Measurements from ENCODE around the gene ANGPTL7. TPM values are rescaled to one million over a fixed set of nuclear protein-coding genes. Genes with fewer than 3 reads are reported as not detected.

The ANGPTL7 gene
- polyA plus RNA-seq, 1 donor (not counting 4 experiments of a cell fraction or from before 2014, with no cell fraction given), result not detected

DNA sequence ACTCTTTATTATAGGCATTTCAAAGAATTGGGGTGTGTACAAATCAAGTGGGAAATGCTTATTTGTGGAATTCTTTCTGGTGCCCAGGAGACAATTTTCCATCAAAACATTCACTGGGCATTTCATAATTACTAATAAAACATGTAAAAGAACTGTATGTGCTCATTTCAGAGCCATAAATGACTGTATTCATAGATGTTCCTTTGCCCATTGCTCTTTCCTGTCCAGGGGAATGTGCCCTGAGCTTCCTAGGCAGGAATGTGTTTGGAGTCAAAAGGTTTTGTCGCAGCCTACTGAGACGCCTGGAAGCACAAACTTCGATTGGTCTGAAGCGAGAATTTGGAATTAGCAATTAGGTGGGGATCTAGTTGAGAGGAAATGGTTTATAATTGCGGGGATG is 45.8 kb upstream of the ANGPTL7 start:
- H3K4me1 ChIP-seq (ENCODE audit: control insufficient read depth, extremely low read depth, insufficient read depth, low read length), result peaks cover 48% of the 10 kb centered on the region
- H3K27ac ChIP-seq (ENCODE audit: control insufficient read depth, insufficient read depth, low read length), result no peak overlapping the region
- no peaks in the 10 kb centered on the region for H3K9me3 ChIP-seq (ENCODE audit: control insufficient read depth, low read depth, low read length)
- no peak overlapping the region for H2AFZ ChIP-seq (ENCODE audit: control insufficient read depth, low read length)
- peaks cover 2% of the 10 kb centered on the region for H3K9me1 ChIP-seq (ENCODE audit: control insufficient read depth, extremely low read depth, insufficient read depth, low read length)
- H4K20me1 ChIP-seq (ENCODE audit: control insufficient read depth, extremely low read depth, insufficient read depth, low read length), result no peaks in the 10 kb centered on the region
- TF ChIP-seq, protein P1, sequence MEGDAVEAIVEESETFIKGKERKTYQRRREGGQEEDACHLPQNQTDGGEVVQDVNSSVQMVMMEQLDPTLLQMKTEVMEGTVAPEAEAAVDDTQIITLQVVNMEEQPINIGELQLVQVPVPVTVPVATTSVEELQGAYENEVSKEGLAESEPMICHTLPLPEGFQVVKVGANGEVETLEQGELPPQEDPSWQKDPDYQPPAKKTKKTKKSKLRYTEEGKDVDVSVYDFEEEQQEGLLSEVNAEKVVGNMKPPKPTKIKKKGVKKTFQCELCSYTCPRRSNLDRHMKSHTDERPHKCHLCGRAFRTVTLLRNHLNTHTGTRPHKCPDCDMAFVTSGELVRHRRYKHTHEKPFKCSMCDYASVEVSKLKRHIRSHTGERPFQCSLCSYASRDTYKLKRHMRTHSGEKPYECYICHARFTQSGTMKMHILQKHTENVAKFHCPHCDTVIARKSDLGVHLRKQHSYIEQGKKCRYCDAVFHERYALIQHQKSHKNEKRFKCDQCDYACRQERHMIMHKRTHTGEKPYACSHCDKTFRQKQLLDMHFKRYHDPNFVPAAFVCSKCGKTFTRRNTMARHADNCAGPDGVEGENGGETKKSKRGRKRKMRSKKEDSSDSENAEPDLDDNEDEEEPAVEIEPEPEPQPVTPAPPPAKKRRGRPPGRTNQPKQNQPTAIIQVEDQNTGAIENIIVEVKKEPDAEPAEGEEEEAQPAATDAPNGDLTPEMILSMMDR (optimal IDR thresholded peaks at IDR 0.05 in 1 of 3, IDR thresholded peaks at IDR 0.05 in 1 of 3, conservative IDR thresholded peaks at IDR 0.05 in 1 of 3; ENCODE audit: extremely low read depth in 1 of 3, insufficient read depth in 2 of 3, low read length in 3 of 3), result no peak
- TF ChIP-seq EZH2 (IDR thresholded peaks at IDR 0.05; ENCODE audit: low read length), result no peak
- H3K4me3 ChIP-seq (ENCODE audit: control insufficient read depth in 2 of 3, extremely low read depth in 1 of 3, insufficient read depth in 2 of 3, low read depth in 1 of 3, low read length in 3 of 3), result no peak overlapping the region
- H3K36me3 ChIP-seq (ENCODE audit: control insufficient read depth in 2 of 2, extremely low read depth in 1 of 2, insufficient read depth in 2 of 2, low read length in 2 of 2), result peaks cover 8 to 27% of the 10 kb centered on the region in 2 experiments
- no peak overlapping the region for H3K9ac ChIP-seq (ENCODE audit: control insufficient read depth, extremely low read depth, insufficient read depth, low read length)
- dilution Hi-C loops (cut with MboI; ENCODE audit: extremely low pct_ligation_motif_present, low sequenced_read_pairs), result no loop called here
- DNase-seq (ENCODE audit: low read depth, low spot score) (no peak), FAIRE-seq (no peak)
- H3K4me2 ChIP-seq (ENCODE audit: control insufficient read depth, extremely low read depth, insufficient read depth, low read depth, low read length), result no peak overlapping the region
- H3K79me2 ChIP-seq (ENCODE audit: control insufficient read depth, insufficient read depth, low read length), result no peaks in the 10 kb centered on the region
- H3K27me3 ChIP-seq (ENCODE audit: control insufficient read depth, extremely low read depth, insufficient read depth, low read length), result no peaks in the 10 kb centered on the region

DNA sequence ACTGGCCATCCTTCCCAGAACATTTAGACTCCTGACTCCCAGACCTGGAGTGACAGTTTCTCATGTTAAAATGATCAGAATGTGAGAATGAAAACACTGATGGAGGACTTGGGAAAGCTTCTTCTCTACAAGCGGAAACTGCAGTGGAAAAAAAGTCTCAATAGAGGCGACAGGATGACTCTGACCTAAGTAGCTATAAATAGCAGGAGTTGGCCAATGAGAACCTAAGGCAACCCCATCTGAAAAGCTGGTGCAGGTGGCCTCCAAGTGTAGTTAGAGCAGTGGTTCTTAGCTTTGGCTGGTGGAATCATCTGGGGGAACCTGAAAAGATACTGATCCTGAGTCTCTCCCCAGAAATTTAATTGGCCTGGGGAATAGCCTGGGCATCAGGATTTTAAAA is 45.2 kb upstream of the ANGPTL7 start:
- no peak for FAIRE-seq
- Histone ChIP-seq H3K27me3 (ENCODE audit: control insufficient read depth, extremely low read depth, insufficient read depth, low read length) (no peaks in the 10 kb centered on the region), H3K4me2 (ENCODE audit: control insufficient read depth, extremely low read depth, insufficient read depth, low read depth, low read length) (peak overlapping the region; percentile 66), H4K20me1 (ENCODE audit: control insufficient read depth, extremely low read depth, insufficient read depth, low read length) (no peaks in the 10 kb centered on the region), H3K9me1 (ENCODE audit: control insufficient read depth, extremely low read depth, insufficient read depth, low read length) (peaks cover 2% of the 10 kb centered on the region), H3K4me1 (ENCODE audit: control insufficient read depth, extremely low read depth, insufficient read depth, low read length) (peaks cover 45% of the 10 kb centered on the region), H2AFZ (ENCODE audit: control insufficient read depth, low read length) (no peak overlapping the region), H3K9ac (ENCODE audit: control insufficient read depth, extremely low read depth, insufficient read depth, low read length) (no peak overlapping the region), H3K36me3 (ENCODE audit: control insufficient read depth in 2 of 2, extremely low read depth in 1 of 2, insufficient read depth in 2 of 2, low read length in 2 of 2) (peaks cover 6 to 23% of the 10 kb centered on the region in 2 experiments), H3K9me3 (ENCODE audit: control insufficient read depth, low read depth, low read length) (no peaks in the 10 kb centered on the region), H3K4me3 (ENCODE audit: control insufficient read depth in 2 of 3, extremely low read depth in 1 of 3, insufficient read depth in 2 of 3, low read depth in 1 of 3, low read length in 3 of 3) (no peak overlapping the region), H3K27ac (ENCODE audit: control insufficient read depth, insufficient read depth, low read length) (no peak overlapping the region), H3K79me2 (ENCODE audit: control insufficient read depth, insufficient read depth, low read length) (no peaks in the 10 kb centered on the region)
- no peak for DNase-seq (ENCODE audit: low read depth, low spot score)
- TF ChIP-seq, protein P1 (optimal IDR thresholded peaks at IDR 0.05 in 1 of 3, IDR thresholded peaks at IDR 0.05 in 1 of 3, conservative IDR thresholded peaks at IDR 0.05 in 1 of 3; ENCODE audit: extremely low read depth in 1 of 3, insufficient read depth in 2 of 3, low read length in 3 of 3), result no peak
- no peak for TF ChIP-seq EZH2 (IDR thresholded peaks at IDR 0.05; ENCODE audit: low read length)
- dilution Hi-C loops (cut with MboI; ENCODE audit: extremely low pct_ligation_motif_present, low sequenced_read_pairs), result no loop called here
